Amniotic stem cell (primary cell): ENCODE data around the gene GPSM1.
"Not testable (repeated sequence)": the region's sequence is repeated elsewhere in the genome, so short reads cannot be mapped to it uniquely, and the experiment has no call there.

Experiments used
- DNase-seq: peaks from one replicate; lab custom pipeline; 2025; lab: John Stamatoyannopoulos, UW

The GPSM1 gene

GRCh38 chr9:136397643-136398042, 70.3 kb downstream of the GPSM1 start:
- DNase-seq: no peak

GRCh38 chr9:136398286-136398685, 70.9 kb downstream of the GPSM1 start:
- no peak for DNase-seq

GRCh38 chr9:136399176-136400037, 72.1 kb downstream of the GPSM1 start:
- no peak for DNase-seq

DNA sequence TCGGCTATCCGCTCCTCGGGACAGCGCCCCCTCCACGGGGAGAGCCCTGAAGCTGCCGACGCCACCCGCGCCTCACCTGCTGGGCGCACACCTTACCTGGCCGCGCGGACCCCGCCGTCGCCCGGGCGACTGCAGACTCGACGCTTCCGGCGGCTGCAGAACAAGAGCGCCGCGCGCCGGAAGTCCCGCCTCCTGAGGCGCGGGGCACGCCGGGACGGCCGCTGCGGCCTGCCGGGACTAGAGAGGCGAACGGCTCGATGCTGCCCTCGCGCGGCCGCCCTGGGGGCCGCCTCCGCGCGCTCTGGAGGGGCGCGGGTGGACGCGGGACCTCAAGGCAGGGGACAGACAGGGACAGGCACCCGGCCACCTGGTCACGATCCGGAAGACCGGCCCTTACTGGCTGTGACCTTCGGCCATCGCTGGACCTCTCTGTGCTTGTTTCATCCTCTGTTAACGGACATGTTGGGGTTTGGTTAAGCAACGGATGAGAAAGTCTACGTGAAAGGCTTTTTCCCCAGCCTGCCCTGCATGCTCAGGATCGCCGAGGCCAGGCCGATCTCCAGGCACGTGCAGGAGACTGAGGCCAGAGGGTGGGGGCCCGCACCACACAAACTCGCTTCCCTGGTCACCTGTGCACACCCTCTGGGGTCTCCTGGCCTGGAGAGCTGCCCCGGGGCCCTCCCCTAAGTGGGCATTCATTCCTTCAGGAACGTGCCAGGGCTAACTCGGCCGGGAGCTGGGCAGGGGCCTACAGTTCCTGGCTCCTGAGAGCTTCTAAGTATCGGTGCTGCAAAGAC, 72.9 kb downstream of the GPSM1 start, which contains the start of gene SNAPC4:
Gene SNAPC4 (minus strand): TSS at position 133 of the 797 bp plus-strand sequence. CDS start 1,742 bp downstream, outside the sequence.
- peak; percentile 62 for DNase-seq

- no peak for DNase-seq
Observed at GRCh38 chr9:136401173-136401922, 74.0 kb downstream of the GPSM1 start.

DNA sequence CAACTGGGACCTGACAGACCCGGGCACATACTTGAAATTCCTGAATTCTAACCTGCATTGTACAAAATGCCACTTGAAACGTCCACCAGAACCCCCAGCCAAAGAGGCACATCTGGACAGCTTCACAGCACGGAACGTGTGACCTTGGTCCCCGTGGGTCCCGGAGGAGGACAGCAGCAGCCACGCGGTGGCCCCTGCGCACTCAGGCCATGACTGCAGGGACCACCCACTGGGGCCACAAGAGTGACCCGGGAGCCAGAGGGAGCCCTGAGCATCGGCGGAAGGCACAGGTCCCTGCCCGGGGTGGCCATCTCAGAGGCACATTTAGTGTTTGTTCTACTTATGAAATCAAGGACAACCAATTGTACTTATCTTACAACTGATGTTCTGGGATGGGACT, 74.7 kb downstream of the GPSM1 start:
- DNase-seq: no peak

- no peak for DNase-seq
Observed at GRCh38 chr9:136403538-136403914, 76.2 kb downstream of the GPSM1 start.

DNA sequence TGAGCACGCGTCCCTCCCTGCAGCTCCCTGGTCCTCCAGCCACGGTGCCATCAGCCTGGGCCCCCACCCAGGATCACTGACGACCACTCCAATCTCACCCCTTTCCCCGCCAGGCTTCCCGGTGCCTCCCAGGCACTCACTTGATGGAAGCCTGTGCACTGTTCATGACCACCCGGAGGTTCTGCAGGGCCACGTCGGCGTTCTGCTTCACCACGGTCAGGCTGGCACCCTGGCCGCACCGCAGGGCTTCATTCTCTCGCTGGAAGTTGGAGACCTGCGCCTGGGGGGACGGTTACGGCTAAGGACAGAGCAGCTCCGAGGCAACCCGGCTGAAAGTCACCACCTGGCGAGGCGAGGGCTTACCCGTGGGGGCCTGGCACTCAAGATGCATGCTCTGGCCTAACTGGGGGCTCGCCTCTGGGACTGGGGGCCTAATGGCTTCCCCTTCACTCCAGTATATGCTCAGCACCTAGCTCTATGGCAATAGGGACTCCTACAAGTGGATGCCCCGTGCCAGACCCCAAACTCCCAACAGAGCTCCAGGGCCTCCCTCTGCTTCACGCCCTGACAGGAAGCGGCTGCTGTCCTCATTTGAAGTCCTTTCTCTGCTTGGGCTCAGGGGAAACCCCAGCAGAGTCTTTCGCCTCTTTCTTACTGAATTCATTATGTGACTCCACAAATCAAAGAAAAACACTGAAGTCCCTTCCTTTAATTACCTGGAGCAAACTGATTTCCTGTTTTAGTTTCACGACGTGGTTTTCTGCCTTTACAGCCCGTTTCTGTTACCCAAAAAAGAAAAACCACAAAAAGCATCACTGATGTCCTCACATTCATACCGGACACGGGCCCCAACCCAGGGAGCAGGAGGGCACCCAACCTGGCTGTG, 76.8 kb downstream of the GPSM1 start:
- no peak for DNase-seq

GRCh38 chr9:136404801-136405136, 77.4 kb downstream of the GPSM1 start:
- no peak for DNase-seq

DNA sequence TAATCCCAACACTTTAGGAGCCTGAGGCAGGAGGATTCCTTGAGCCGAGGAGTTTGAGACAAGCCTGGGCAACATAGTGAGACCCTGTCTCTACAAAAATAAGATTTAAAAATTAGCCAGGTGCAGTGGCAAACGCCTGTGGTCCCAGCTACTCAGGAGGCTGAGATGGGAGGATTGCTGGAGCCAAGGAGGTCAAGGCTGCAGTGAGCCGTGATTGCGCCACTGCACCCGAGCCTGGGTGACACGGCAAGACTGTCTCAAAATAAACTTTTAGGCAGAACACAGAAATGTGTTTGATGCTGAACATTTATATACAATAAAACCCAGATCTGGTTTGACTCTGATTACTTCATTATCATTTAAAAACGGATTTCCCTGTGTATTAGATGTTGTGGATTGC, 78.1 kb downstream of the GPSM1 start:
- no peak for DNase-seq

DNA sequence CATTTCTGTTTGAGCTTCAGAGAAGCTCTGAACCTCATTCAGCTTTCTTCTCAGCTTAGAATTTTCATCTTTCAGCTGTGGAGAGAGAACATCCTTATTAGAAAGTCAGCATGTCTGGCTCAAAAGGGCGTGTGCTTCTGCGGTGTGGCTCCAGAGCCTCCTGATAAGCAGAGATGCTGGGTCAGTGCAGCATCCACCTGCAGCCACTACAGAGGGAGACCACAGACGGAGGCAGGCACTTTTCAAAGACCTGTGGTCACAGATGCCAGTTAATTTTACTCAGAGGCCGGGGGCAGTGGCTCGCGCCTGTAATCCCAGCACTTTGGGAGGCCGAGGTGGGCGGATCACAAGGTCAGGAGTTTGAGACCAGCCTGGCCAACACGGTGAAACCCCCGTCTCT, 78.6 kb downstream of the GPSM1 start:
- not testable (repeated sequence) for DNase-seq

DNA sequence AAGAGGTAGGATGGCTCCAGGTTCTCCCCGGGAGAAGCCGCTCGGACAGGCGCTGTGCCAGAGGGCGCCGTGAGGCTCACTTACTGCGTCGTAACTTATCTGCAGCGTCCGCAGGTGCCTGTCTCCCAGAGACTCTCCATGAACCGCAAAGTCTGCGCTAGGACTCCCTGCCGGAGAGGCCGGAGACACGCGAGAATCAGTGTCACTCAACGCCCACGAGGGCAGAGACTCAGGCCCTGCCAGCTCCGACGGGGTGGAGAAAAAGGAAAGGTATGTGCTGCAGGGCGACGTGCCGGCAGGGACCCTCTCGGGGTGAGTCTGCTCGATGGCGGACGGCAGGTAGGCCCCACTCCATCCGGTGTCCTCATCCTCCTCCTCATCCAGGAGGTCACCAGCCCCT, 79.7 kb downstream of the GPSM1 start:
- DNase-seq: not testable (repeated sequence)

DNA sequence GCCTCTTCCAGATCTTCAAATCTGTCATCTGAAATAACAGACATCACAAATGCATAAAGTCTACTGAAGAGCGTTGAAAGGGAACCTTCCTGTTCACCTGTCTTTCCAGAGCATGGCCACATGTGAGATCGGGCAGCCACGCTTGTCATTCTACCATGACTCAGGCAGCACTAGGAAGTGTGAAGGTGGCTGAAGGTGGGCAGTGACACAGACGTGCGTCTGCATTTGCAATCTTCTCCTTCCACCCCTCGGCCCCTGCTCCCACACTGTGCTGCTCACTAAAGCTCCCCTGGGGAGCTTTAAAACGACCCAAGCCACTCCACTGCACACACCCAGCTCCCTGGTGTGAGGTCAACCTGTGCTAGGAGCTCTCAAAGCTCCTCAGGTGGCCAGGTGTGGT, 80.6 kb downstream of the GPSM1 start:
- no peak for DNase-seq
